ENCODE results near the gene OTOG.

Gene OTOG

DNA sequence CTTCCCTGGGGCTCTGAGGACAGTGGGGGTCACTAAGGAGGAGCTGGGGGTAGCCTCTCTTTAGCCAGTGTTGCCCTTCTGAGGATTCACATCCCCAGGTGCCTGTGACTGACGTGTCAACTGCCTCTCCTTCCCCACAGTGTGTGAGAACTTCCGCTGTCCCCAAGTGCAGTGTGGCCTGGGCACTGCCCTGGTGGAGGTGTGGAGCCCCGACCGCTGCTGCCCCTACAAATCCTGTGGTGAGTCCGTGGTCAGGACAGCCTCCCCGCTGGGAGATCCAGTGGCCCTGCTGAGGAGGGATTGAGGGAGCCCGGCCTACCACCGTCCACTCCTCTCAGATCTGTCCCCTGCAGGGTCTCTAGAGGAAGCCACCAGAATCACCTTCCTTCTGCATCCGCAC is 91.3 kb downstream of the OTOG start:
- Histone ChIP-seq H3F3A (ENCODE audit: low read depth) (no peaks in the 10 kb centered on the region), H3K9me3 (ENCODE audit: insufficient read depth, low read depth, low read length) (no peaks in the 10 kb centered on the region), H3K36me3 (ENCODE audit: insufficient read depth, low read length) (no peaks in the 10 kb centered on the region), H3K4me1 (ENCODE audit: insufficient read depth, low read length, poor library complexity, severe bottlenecking) (no peaks in the 10 kb centered on the region), H3K79me2 (ENCODE audit: insufficient read depth, low read length) (no peaks in the 10 kb centered on the region), H3K4me3 (ENCODE audit: low read length, poor library complexity, severe bottlenecking) (no peak overlapping the region), H3K9me2 (replicated peaks; ENCODE audit: low read depth, low read length) (no peaks in the 10 kb centered on the region), H3K27me3 (ENCODE audit: insufficient read depth, low read length, poor library complexity, severe bottlenecking) (no peaks in the 10 kb centered on the region), H3K9ac (ENCODE audit: low read depth, low read length, poor library complexity, severe bottlenecking) (no peak overlapping the region), H2AFZ (ENCODE audit: low read length) (no peak overlapping the region), H4K20me1 (ENCODE audit: insufficient read depth, low read length, poor library complexity, severe bottlenecking) (no peaks in the 10 kb centered on the region), H3K4me2 (ENCODE audit: low read depth, low read length, poor library complexity, severe bottlenecking) (no peak overlapping the region)
- TF ChIP-seq EZH2phosphoT487 (IDR thresholded peaks at IDR 0.05; ENCODE audit: borderline replicate concordance), result no peak
- TF ChIP-seq, protein P1, sequence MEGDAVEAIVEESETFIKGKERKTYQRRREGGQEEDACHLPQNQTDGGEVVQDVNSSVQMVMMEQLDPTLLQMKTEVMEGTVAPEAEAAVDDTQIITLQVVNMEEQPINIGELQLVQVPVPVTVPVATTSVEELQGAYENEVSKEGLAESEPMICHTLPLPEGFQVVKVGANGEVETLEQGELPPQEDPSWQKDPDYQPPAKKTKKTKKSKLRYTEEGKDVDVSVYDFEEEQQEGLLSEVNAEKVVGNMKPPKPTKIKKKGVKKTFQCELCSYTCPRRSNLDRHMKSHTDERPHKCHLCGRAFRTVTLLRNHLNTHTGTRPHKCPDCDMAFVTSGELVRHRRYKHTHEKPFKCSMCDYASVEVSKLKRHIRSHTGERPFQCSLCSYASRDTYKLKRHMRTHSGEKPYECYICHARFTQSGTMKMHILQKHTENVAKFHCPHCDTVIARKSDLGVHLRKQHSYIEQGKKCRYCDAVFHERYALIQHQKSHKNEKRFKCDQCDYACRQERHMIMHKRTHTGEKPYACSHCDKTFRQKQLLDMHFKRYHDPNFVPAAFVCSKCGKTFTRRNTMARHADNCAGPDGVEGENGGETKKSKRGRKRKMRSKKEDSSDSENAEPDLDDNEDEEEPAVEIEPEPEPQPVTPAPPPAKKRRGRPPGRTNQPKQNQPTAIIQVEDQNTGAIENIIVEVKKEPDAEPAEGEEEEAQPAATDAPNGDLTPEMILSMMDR (conservative IDR thresholded peaks at IDR 0.05; ENCODE audit: low read length), result no peak

- no peaks in the 10 kb centered on the region for H3K9me2 ChIP-seq (replicated peaks; ENCODE audit: low read depth, low read length)
- no peaks in the 10 kb centered on the region for H3K27me3 ChIP-seq (ENCODE audit: insufficient read depth, low read length, poor library complexity, severe bottlenecking)
- H3K9ac ChIP-seq (ENCODE audit: low read depth, low read length, poor library complexity, severe bottlenecking), result no peak overlapping the region
- no peaks in the 10 kb centered on the region for H3K79me2 ChIP-seq (ENCODE audit: insufficient read depth, low read length)
- H3K36me3 ChIP-seq (ENCODE audit: insufficient read depth, low read length), result no peaks in the 10 kb centered on the region
- H3K4me1 ChIP-seq (ENCODE audit: insufficient read depth, low read length, poor library complexity, severe bottlenecking), result no peaks in the 10 kb centered on the region
- TF ChIP-seq EZH2phosphoT487 (IDR thresholded peaks at IDR 0.05; ENCODE audit: borderline replicate concordance), result no peak
- TF ChIP-seq, protein P1 (conservative IDR thresholded peaks at IDR 0.05; ENCODE audit: low read length), result no peak
- H3K9me3 ChIP-seq (ENCODE audit: insufficient read depth, low read depth, low read length), result no peaks in the 10 kb centered on the region
- no peak overlapping the region for H2AFZ ChIP-seq (ENCODE audit: low read length)
- H3F3A ChIP-seq (ENCODE audit: low read depth), result no peaks in the 10 kb centered on the region
- no peak overlapping the region for H3K4me2 ChIP-seq (ENCODE audit: low read depth, low read length, poor library complexity, severe bottlenecking)
- no peak overlapping the region for H3K4me3 ChIP-seq (ENCODE audit: low read length, poor library complexity, severe bottlenecking)
- no peaks in the 10 kb centered on the region for H4K20me1 ChIP-seq (ENCODE audit: insufficient read depth, low read length, poor library complexity, severe bottlenecking)
Measured at GRCh38 chr11:17639091-17639490, 92.0 kb downstream of the OTOG start.

- Histone ChIP-seq H3K9me3 (ENCODE audit: insufficient read depth, low read depth, low read length) (no peaks in the 10 kb centered on the region), H3K36me3 (ENCODE audit: insufficient read depth, low read length) (no peaks in the 10 kb centered on the region), H3K27me3 (ENCODE audit: insufficient read depth, low read length, poor library complexity, severe bottlenecking) (no peaks in the 10 kb centered on the region), H3K4me2 (ENCODE audit: low read depth, low read length, poor library complexity, severe bottlenecking) (no peak overlapping the region), H3F3A (ENCODE audit: low read depth) (no peaks in the 10 kb centered on the region), H3K9ac (ENCODE audit: low read depth, low read length, poor library complexity, severe bottlenecking) (no peak overlapping the region), H2AFZ (ENCODE audit: low read length) (no peak overlapping the region), H3K4me1 (ENCODE audit: insufficient read depth, low read length, poor library complexity, severe bottlenecking) (no peaks in the 10 kb centered on the region), H3K79me2 (ENCODE audit: insufficient read depth, low read length) (no peaks in the 10 kb centered on the region), H4K20me1 (ENCODE audit: insufficient read depth, low read length, poor library complexity, severe bottlenecking) (no peaks in the 10 kb centered on the region), H3K4me3 (ENCODE audit: low read length, poor library complexity, severe bottlenecking) (no peak overlapping the region), H3K9me2 (replicated peaks; ENCODE audit: low read depth, low read length) (no peaks in the 10 kb centered on the region)
- TF ChIP-seq EZH2phosphoT487 (IDR thresholded peaks at IDR 0.05; ENCODE audit: borderline replicate concordance), result no peak
- TF ChIP-seq, protein P1 (conservative IDR thresholded peaks at IDR 0.05; ENCODE audit: low read length), result no peak
Measured at GRCh38 chr11:17639781-17640180, 92.7 kb downstream of the OTOG start.
